ENCODE results near the gene OPTC. TPM values are rescaled to one million over a fixed set of nuclear protein-coding genes. Genes with fewer than 3 reads are reported as not detected.

Gene OPTC
- total and polyA plus RNA-seq, 11 donors: not detected

GRCh38 chr1:203467550-203467921 lies 26.4 kb upstream of the OPTC start:
- no peaks in the 10 kb centered on the region for H3K36me3 ChIP-seq
- DNase-seq (peak; percentile 56 to 83 (median 64)), ATAC-seq (peak; percentile 27 to 54 (median 30))
- peaks cover 0 to 54% (median 27%) of the 10 kb centered on the region in 12 donors for H3K4me1 ChIP-seq
- no peaks in the 10 kb centered on the region for H3K9me3 ChIP-seq
- peak overlapping the region; percentile 1 to 89 (median 70) for H3K27ac ChIP-seq
- no peaks in the 10 kb centered on the region for H3K27me3 ChIP-seq
- peak in 1 of 2 donors; percentile 18 for TF ChIP-seq POLR2A (IDR thresholded peaks at IDR 0.05)
- TF ChIP-seq CTCF (IDR thresholded peaks at IDR 0.05): no peak
- intact Hi-C loops (cut with DNase I): loop anchor here in 1 of 10 donors (10.0 kb wide), 1 partner anchor 223 kb away; no protein-coding TSS in a partner anchor
- no peak overlapping the region for H3K4me3 ChIP-seq
- WGBS, 4 donors: 44 to 58% (median 49%) methylated on average over 9 of the region's 9 CpGs

- Histone ChIP-seq H3K4me3 (no peak overlapping the region), H3K4me1 (peaks cover 0 to 56% (median 27%) of the 10 kb centered on the region in 12 donors), H3K9me3 (no peaks in the 10 kb centered on the region), H3K27me3 (no peaks in the 10 kb centered on the region), H3K36me3 (no peaks in the 10 kb centered on the region), H3K27ac (peak overlapping the region in 4 of 12 donors; percentile 3 to 85 (median 74))
- DNase-seq (no peak), ATAC-seq (no peak)
- WGBS, 4 donors: 96 to 97% (median 96%) methylated on average over 2 of the region's 2 CpGs
- TF ChIP-seq CTCF (IDR thresholded peaks at IDR 0.05): no peak
- no peak for TF ChIP-seq POLR2A (IDR thresholded peaks at IDR 0.05)
- intact Hi-C loops (cut with DNase I): loop anchor here in 1 of 10 donors (10.0 kb wide), 1 partner anchor 224 kb away; no protein-coding TSS in a partner anchor
Measured at GRCh38 chr1:203468326-203468725, 25.6 kb upstream of the OPTC start.

GRCh38 chr1:203470240-203470639 lies 23.7 kb upstream of the OPTC start:
- Histone ChIP-seq H3K27me3 (no peaks in the 10 kb centered on the region), H3K36me3 (no peaks in the 10 kb centered on the region), H3K27ac (no peak overlapping the region), H3K4me1 (peaks cover 0 to 54% (median 26%) of the 10 kb centered on the region in 12 donors), H3K9me3 (no peaks in the 10 kb centered on the region), H3K4me3 (no peak overlapping the region)
- ATAC-seq (no peak), DNase-seq (peak in 1 of 5 donors; percentile 14)
- intact Hi-C loops (cut with DNase I): loop anchor here in 1 of 10 donors (10.0 kb wide), 1 partner anchor 105 kb away; no protein-coding TSS in a partner anchor
- TF ChIP-seq CTCF (IDR thresholded peaks at IDR 0.05): no peak
- 79 to 87% (median 81%) methylated on average over 5 of the region's 5 CpGs for WGBS, 4 donors

GRCh38 chr1:203471841-203472240 lies 22.1 kb upstream of the OPTC start:
- 88 to 93% (median 91%) methylated on average over 6 of the region's 6 CpGs for WGBS, 4 donors

More at GRCh38 chr1:203471841-203472240, 22.1 kb upstream of the OPTC start:
- Histone ChIP-seq H3K9me3 (no peaks in the 10 kb centered on the region), H3K27ac (no peak overlapping the region), H3K27me3 (no peaks in the 10 kb centered on the region), H3K4me1 (peaks cover 0 to 38% (median 13%) of the 10 kb centered on the region in 12 donors), H3K4me3 (no peak overlapping the region), H3K36me3 (no peaks in the 10 kb centered on the region)
- intact Hi-C loops (cut with DNase I): loop anchor here in 1 of 10 donors (10.0 kb wide), 1 partner anchor 107 kb away; no protein-coding TSS in a partner anchor
- DNase-seq (peak in 1 of 5 donors; percentile 25), ATAC-seq (no peak)
- TF ChIP-seq CTCF (IDR thresholded peaks at IDR 0.05): no peak
- no peak for TF ChIP-seq POLR2A (IDR thresholded peaks at IDR 0.05)

Data from heart left ventricle (tissue), 16 donors.